OCI-LY3 (cell line): ENCODE results near the gene APOB.

Experiments
- EZH2phosphoT487 ChIP-seq: fragments of 200-600 bp; shearing (Covaris generic); IDR thresholded peaks from 2 replicates; pipeline ENCODE4 v1.6.1; 2018; ENCODE audit warnings: antibody characterized with exemption, mixed run types, low read depth
- TF ChIP-seq, protein P1 (sequence below): fragments of 200-600, 300-600 bp; sonication (generic); IDR thresholded peaks from 2 replicates; pipeline ENCODE4 v1.5.1; 2014; ENCODE audit warnings: antibody characterized with exemption, low read length, low read depth

DNA sequence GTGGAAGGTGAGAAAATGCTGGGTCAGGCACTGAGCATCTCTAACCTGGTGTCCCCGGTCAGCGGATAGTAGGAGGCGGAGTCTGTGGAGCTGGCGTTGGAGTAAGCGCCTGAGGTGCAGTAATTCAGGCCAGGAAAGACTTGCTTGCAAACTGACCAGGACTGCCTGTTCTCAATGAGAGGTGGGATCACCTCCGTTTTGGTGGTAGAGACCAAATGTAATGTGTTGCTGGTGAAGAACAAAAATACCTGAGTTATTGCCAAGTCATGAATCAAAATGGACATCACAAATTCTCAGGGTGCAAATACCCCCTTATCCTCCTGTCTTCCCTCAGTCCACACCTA is 24.2 kb downstream of the APOB start:
- TF ChIP-seq, protein P1, sequence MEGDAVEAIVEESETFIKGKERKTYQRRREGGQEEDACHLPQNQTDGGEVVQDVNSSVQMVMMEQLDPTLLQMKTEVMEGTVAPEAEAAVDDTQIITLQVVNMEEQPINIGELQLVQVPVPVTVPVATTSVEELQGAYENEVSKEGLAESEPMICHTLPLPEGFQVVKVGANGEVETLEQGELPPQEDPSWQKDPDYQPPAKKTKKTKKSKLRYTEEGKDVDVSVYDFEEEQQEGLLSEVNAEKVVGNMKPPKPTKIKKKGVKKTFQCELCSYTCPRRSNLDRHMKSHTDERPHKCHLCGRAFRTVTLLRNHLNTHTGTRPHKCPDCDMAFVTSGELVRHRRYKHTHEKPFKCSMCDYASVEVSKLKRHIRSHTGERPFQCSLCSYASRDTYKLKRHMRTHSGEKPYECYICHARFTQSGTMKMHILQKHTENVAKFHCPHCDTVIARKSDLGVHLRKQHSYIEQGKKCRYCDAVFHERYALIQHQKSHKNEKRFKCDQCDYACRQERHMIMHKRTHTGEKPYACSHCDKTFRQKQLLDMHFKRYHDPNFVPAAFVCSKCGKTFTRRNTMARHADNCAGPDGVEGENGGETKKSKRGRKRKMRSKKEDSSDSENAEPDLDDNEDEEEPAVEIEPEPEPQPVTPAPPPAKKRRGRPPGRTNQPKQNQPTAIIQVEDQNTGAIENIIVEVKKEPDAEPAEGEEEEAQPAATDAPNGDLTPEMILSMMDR: no peak
- no peak for TF ChIP-seq EZH2phosphoT487
